HCT116 (cell line): ENCODE measurements around the gene BRWD1. TPM values are rescaled to one million over a fixed set of nuclear protein-coding genes. Genes with fewer than 3 reads are reported as not detected.

Experiments
- ATAC-seq: fragments of 200-7000 bp; cut with Tn5 transposase; 2 replicates; pipeline ENCODE4 v1.9.1; 2020; ENCODE audit warnings: mild to moderate bottlenecking, moderate library complexity
- BruUV-seq: library from RNA; stranded (reverse); fragments of 400-500 nt; replicated peaks from 2 replicates; lab custom pipeline; 2021; lab: Mats Ljungman, UMichigan
- CTCF ChIA-PET: fragments of 300-600 bp; sonication (Branson Sonifier 250); formaldehyde crosslinking; loops from one replicate; lab custom pipeline; 2021; ENCODE audit warnings: antibody characterized with exemption; lab: Charles Lee
- POLR2A ChIA-PET: fragments of 300-600, 350-600 bp; sonication (Branson Sonifier 250); formaldehyde crosslinking; loops from one replicate; lab custom pipeline; 2021; ENCODE audit warnings: antibody characterized with exemption; lab: Charles Lee
- RAD21 ChIA-PET, 2 experiments: fragments of 300-600 bp; sonication (Branson Sonifier 250); formaldehyde crosslinking; loops; one replicate each; lab custom pipeline; 2023; ENCODE audit warnings: low total read pairs in 2 of 2; ENCODE audit not compliant: uncharacterized antibody in 2 of 2, unreplicated experiment in 2 of 2, low non-redundant PET in 1 of 2; lab: Charles Lee
- DNase-seq: peaks from one replicate; pipeline ENCODE4 v3.0.0-alpha.2; 2010; ENCODE audit warnings: low read depth, low spot score
- H2AFZ ChIP-seq: fragments of 200-600 bp; shearing (Covaris generic), sonication (generic); 2 replicates; pipeline ENCODE4 v1.6.1; 2017; ENCODE audit warnings: low read depth, mixed run types, mixed read lengths, antibody characterized with exemption, low read length; ENCODE audit not compliant: poor library complexity, severe bottlenecking
- H3K27ac ChIP-seq: 2 replicates; pipeline ENCODE4 v1.5.1; 2012; ENCODE audit warnings: low read depth, low read length
- H3K27me3 ChIP-seq: fragments of 200-600 bp; sonication (generic); 2 replicates; pipeline ENCODE4 v1.6.1; 2016; ENCODE audit warnings: mixed run types, low read length, mixed read lengths; ENCODE audit not compliant: insufficient read depth
- H3K36me3 ChIP-seq, 2 experiments: fragments of 200-500 bp in 1 of 2; fragments of 200-600 bp in 1 of 2; sonication (Bioruptor generic) in 1 of 2; sonication (generic) in 1 of 2; 2 replicates each; pipeline versions ENCODE4 v1.5.1 to v1.6.1; 2014 to 2016; ENCODE audit warnings: low read length in 2 of 2, inconsistent platforms in 1 of 2, mixed read lengths in 1 of 2, mixed run types in 1 of 2; ENCODE audit not compliant: insufficient read depth in 2 of 2, control insufficient read depth in 1 of 2
- H3K4me1 ChIP-seq, 2 experiments: fragments of 200-600 bp in 1 of 2; sonication (generic) in 1 of 2; 2 replicates each; pipeline versions ENCODE4 v1.5.1 to v1.6.1; 2012 to 2017; ENCODE audit warnings: low read length in 2 of 2, inconsistent platforms in 1 of 2, mild to moderate bottlenecking in 1 of 2, mixed read lengths in 1 of 2, mixed run types in 1 of 2, moderate library complexity in 1 of 2; ENCODE audit not compliant: insufficient read depth in 2 of 2, control insufficient read depth in 1 of 2
- H3K4me2 ChIP-seq: fragments of 200-600 bp; sonication (generic); 2 replicates; pipeline ENCODE4 v1.6.1; 2017; ENCODE audit warnings: mixed run types, low read length, mixed read lengths
- H3K4me3 ChIP-seq, 2 experiments: fragments of 200-600 bp in 1 of 2; sonication (generic) in 1 of 2; replicated peaks in 1 of 2; 2 replicates each; pipeline ENCODE4 v1.5.1; 2011 to 2016; ENCODE audit warnings: low read length in 2 of 2, control low read depth in 1 of 2, low read depth in 1 of 2, mild to moderate bottlenecking in 1 of 2, mixed read lengths in 1 of 2, mixed run types in 1 of 2
- H3K79me2 ChIP-seq: fragments of 200-600 bp; sonication (generic); 2 replicates; pipeline ENCODE4 v1.6.1; 2017; ENCODE audit warnings: mild to moderate bottlenecking, mixed run types, low read length, moderate library complexity, mixed read lengths; ENCODE audit not compliant: insufficient read depth
- H3K9ac ChIP-seq: fragments of 200-600 bp; sonication (generic); 2 replicates; pipeline ENCODE4 v1.6.1; 2016; ENCODE audit warnings: low read length, mixed read lengths
- H3K9me2 ChIP-seq: fragments of 200-600 bp; sonication (generic), shearing (Covaris generic); 2 replicates; pipeline ENCODE4 v1.6.1; 2017; ENCODE audit warnings: mixed run types, mild to moderate bottlenecking, moderate library complexity; ENCODE audit not compliant: insufficient read depth
- H3K9me3 ChIP-seq, 2 experiments: fragments of 200-500 bp in 1 of 2; fragments of 200-600 bp in 1 of 2; sonication (Bioruptor generic) in 1 of 2; sonication (generic) in 1 of 2; 2 replicates each; pipeline ENCODE4 v1.6.1; 2014 to 2017; ENCODE audit warnings: low read length in 2 of 2, mixed read lengths in 2 of 2, inconsistent platforms in 1 of 2, low read depth in 1 of 2, mild to moderate bottlenecking in 1 of 2, mixed run types in 1 of 2, moderate library complexity in 1 of 2; ENCODE audit not compliant: control insufficient read depth in 1 of 2, insufficient read depth in 1 of 2
- H4K20me1 ChIP-seq: fragments of 200-600 bp; sonication (generic), shearing (Covaris generic); 2 replicates; pipeline ENCODE4 v1.6.1; 2017; ENCODE audit warnings: mixed run types, mild to moderate bottlenecking, moderate library complexity; ENCODE audit not compliant: insufficient read depth
- ATF3 ChIP-seq: IDR thresholded peaks from 2 replicates; pipeline ENCODE4 v1.6.1; 2012
- CBX3 ChIP-seq: IDR thresholded peaks from 2 replicates; pipeline ENCODE4 v1.6.1; 2012; ENCODE audit warnings: low read depth
- ELF1 ChIP-seq: IDR thresholded peaks from 2 replicates; pipeline ENCODE4 v1.6.1; 2012; ENCODE audit warnings: low read depth, borderline replicate concordance
- EZH2 ChIP-seq: fragments of 200-600 bp; sonication (generic); IDR thresholded peaks from 2 replicates; pipeline ENCODE4 v1.6.1; 2017; ENCODE audit warnings: antibody characterized with exemption, mixed run types
- FOSL1 ChIP-seq: IDR thresholded peaks from 2 replicates; pipeline ENCODE4 v1.6.1; 2012; ENCODE audit warnings: low read depth
- JUND ChIP-seq: IDR thresholded peaks from 2 replicates; pipeline ENCODE4 v1.6.1; 2012
- POLR2A ChIP-seq: IDR thresholded peaks from 2 replicates; pipeline ENCODE4 v1.7.0; 2011; ENCODE audit warnings: borderline replicate concordance; ENCODE audit not compliant: insufficient read depth, insufficient read length; ENCODE audit errors: extremely low read depth
- POLR2AphosphoS5 ChIP-seq: IDR thresholded peaks from 2 replicates; pipeline ENCODE4 v1.6.1; 2011; ENCODE audit warnings: mild to moderate bottlenecking, low read depth, low read length, moderate library complexity
- SIN3A ChIP-seq: IDR thresholded peaks from 2 replicates; pipeline ENCODE4 v1.6.1; 2012; ENCODE audit warnings: low read depth
- SRF ChIP-seq: IDR thresholded peaks from 2 replicates; pipeline ENCODE4 v1.6.1; 2012; ENCODE audit warnings: low read depth
- YY1 ChIP-seq: IDR thresholded peaks from 2 replicates; pipeline ENCODE4 v1.6.1; 2011; ENCODE audit warnings: low read length, low read depth, moderate library complexity, mild to moderate bottlenecking; ENCODE audit not compliant: insufficient replicate concordance; ENCODE audit errors: extremely low read depth
- ZBTB33 ChIP-seq: IDR thresholded peaks from 2 replicates; pipeline ENCODE4 v1.6.1; 2011; ENCODE audit warnings: mild to moderate bottlenecking, low read length, moderate library complexity; ENCODE audit not compliant: insufficient replicate concordance; ENCODE audit errors: extremely low read depth
- ZNF274 ChIP-seq: fragments of 200-500 bp; sonication (Bioruptor generic); IDR thresholded peaks from 2 replicates; pipeline ENCODE4 v1.6.1; 2014; ENCODE audit warnings: mild to moderate bottlenecking, low read depth, low read length, inconsistent platforms
- intact Hi-C: fragments of 100-400 bp; cut with micrococcal nuclease; formaldehyde crosslinking; loops from 2 replicates; pipeline ENCODE4 v1.10.0; 2022
- total RNA-seq: library from RNA; stranded (reverse); gene quantifications from one replicate; pipeline ENCODE4 v1.2.1, GENCODE V29; 2021; ENCODE audit not compliant: unreplicated experiment
- TF ChIP-seq, protein P1 (sequence below): IDR thresholded peaks from 2 replicates; pipeline ENCODE4 v1.6.1; 2012; ENCODE audit warnings: low read depth
- TF ChIP-seq, protein P2 (sequence below), 3 experiments: fragments of 200-600 bp in 1 of 3; sonication (generic) in 1 of 3; IDR thresholded peaks in 2 of 3; conservative IDR thresholded peaks in 1 of 3; 2 replicates each; pipeline ENCODE4 v1.5.1; 2012 to 2017; ENCODE audit warnings: low read depth in 2 of 3, low read length in 2 of 3, antibody characterized with exemption in 1 of 3, borderline replicate concordance in 1 of 3, control low read depth in 1 of 3, mild to moderate bottlenecking in 1 of 3, mixed read lengths in 1 of 3, mixed run types in 1 of 3, moderate library complexity in 1 of 3; ENCODE audit not compliant: insufficient read depth in 1 of 3

The BRWD1 gene
- total RNA-seq, 1 experiment from 2014 or later: 33.1 TPM

- ATAC-seq (no peak), DNase-seq (no peak)
- Histone ChIP-seq H3K4me2 (no peak overlapping the region), H3K36me3 (peaks cover 0 to 4% of the 10 kb centered on the region in 2 experiments; a peak in 2 of 4 replicates), H3K27me3 (no peaks in the 10 kb centered on the region), H3K4me3 (no peak overlapping the region), H3K4me1 (peaks cover 9 to 31% of the 10 kb centered on the region in 2 experiments; a peak in 3 of 4 replicates), H3K27ac (no peak overlapping the region), H3K9me2 (peaks cover 4% of the 10 kb centered on the region; the same call in 1 of the 2 replicates), H3K9me3 (no peaks in the 10 kb centered on the region), H3K9ac (no peak overlapping the region), H2AFZ (no peak overlapping the region), H3K79me2 (peaks cover 5% of the 10 kb centered on the region), H4K20me1 (peaks cover 5% of the 10 kb centered on the region; the same call in 1 of the 2 replicates)
- no peak for TF ChIP-seq CBX3
- no peak for TF ChIP-seq POLR2AphosphoS5
- TF ChIP-seq, protein P1, sequence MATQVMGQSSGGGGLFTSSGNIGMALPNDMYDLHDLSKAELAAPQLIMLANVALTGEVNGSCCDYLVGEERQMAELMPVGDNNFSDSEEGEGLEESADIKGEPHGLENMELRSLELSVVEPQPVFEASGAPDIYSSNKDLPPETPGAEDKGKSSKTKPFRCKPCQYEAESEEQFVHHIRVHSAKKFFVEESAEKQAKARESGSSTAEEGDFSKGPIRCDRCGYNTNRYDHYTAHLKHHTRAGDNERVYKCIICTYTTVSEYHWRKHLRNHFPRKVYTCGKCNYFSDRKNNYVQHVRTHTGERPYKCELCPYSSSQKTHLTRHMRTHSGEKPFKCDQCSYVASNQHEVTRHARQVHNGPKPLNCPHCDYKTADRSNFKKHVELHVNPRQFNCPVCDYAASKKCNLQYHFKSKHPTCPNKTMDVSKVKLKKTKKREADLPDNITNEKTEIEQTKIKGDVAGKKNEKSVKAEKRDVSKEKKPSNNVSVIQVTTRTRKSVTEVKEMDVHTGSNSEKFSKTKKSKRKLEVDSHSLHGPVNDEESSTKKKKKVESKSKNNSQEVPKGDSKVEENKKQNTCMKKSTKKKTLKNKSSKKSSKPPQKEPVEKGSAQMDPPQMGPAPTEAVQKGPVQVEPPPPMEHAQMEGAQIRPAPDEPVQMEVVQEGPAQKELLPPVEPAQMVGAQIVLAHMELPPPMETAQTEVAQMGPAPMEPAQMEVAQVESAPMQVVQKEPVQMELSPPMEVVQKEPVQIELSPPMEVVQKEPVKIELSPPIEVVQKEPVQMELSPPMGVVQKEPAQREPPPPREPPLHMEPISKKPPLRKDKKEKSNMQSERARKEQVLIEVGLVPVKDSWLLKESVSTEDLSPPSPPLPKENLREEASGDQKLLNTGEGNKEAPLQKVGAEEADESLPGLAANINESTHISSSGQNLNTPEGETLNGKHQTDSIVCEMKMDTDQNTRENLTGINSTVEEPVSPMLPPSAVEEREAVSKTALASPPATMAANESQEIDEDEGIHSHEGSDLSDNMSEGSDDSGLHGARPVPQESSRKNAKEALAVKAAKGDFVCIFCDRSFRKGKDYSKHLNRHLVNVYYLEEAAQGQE: no peak
- TF ChIP-seq SIN3A: no peak
- TF ChIP-seq ELF1: no peak
- no peak for TF ChIP-seq JUND
- TF ChIP-seq ZBTB33: no peak
- TF ChIP-seq POLR2A: no peak
- TF ChIP-seq ZNF274: no peak
- TF ChIP-seq ATF3: no peak
- TF ChIP-seq EZH2: no peak
- no peak for TF ChIP-seq FOSL1
- TF ChIP-seq YY1: no peak
- TF ChIP-seq SRF: no peak
- TF ChIP-seq, protein P2, sequence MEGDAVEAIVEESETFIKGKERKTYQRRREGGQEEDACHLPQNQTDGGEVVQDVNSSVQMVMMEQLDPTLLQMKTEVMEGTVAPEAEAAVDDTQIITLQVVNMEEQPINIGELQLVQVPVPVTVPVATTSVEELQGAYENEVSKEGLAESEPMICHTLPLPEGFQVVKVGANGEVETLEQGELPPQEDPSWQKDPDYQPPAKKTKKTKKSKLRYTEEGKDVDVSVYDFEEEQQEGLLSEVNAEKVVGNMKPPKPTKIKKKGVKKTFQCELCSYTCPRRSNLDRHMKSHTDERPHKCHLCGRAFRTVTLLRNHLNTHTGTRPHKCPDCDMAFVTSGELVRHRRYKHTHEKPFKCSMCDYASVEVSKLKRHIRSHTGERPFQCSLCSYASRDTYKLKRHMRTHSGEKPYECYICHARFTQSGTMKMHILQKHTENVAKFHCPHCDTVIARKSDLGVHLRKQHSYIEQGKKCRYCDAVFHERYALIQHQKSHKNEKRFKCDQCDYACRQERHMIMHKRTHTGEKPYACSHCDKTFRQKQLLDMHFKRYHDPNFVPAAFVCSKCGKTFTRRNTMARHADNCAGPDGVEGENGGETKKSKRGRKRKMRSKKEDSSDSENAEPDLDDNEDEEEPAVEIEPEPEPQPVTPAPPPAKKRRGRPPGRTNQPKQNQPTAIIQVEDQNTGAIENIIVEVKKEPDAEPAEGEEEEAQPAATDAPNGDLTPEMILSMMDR (IDR thresholded peaks at IDR 0.05 in 2 of 3, conservative IDR thresholded peaks at IDR 0.05 in 1 of 3; ENCODE audit: borderline replicate concordance in 1 of 3, insufficient read depth in 1 of 3, low read depth in 2 of 3, low read length in 2 of 3): no peak
- intact Hi-C loops: no loop called here
- CTCF ChIA-PET: no interaction called here
- BruUV-seq: no TSS peak
- POLR2A ChIA-PET: no interaction called here
- RAD21 ChIA-PET: no interaction called here
Measured at GRCh38 chr21:39316729-39317128, 3.3 kb upstream of the BRWD1 start.
